Measurements from ENCODE around the gene LRP10. TPM values are rescaled to one million over a fixed set of nuclear protein-coding genes. Genes with fewer than 3 reads are reported as not detected.

The LRP10 gene
- total RNA-seq, 1 experiment from 2014 or later = 42.7 TPM

- TF ChIP-seq, protein P1, sequence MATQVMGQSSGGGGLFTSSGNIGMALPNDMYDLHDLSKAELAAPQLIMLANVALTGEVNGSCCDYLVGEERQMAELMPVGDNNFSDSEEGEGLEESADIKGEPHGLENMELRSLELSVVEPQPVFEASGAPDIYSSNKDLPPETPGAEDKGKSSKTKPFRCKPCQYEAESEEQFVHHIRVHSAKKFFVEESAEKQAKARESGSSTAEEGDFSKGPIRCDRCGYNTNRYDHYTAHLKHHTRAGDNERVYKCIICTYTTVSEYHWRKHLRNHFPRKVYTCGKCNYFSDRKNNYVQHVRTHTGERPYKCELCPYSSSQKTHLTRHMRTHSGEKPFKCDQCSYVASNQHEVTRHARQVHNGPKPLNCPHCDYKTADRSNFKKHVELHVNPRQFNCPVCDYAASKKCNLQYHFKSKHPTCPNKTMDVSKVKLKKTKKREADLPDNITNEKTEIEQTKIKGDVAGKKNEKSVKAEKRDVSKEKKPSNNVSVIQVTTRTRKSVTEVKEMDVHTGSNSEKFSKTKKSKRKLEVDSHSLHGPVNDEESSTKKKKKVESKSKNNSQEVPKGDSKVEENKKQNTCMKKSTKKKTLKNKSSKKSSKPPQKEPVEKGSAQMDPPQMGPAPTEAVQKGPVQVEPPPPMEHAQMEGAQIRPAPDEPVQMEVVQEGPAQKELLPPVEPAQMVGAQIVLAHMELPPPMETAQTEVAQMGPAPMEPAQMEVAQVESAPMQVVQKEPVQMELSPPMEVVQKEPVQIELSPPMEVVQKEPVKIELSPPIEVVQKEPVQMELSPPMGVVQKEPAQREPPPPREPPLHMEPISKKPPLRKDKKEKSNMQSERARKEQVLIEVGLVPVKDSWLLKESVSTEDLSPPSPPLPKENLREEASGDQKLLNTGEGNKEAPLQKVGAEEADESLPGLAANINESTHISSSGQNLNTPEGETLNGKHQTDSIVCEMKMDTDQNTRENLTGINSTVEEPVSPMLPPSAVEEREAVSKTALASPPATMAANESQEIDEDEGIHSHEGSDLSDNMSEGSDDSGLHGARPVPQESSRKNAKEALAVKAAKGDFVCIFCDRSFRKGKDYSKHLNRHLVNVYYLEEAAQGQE (IDR thresholded peaks at IDR 0.05; ENCODE audit: low read depth) = no peak
- TF ChIP-seq POLR2A (IDR thresholded peaks at IDR 0.05; ENCODE audit: borderline replicate concordance, extremely low read depth, insufficient read depth, insufficient read length) (no peak), EZH2phosphoT487 (IDR thresholded peaks at IDR 0.05; ENCODE audit: borderline replicate concordance) (no peak), CEBPB (IDR thresholded peaks at IDR 0.05; ENCODE audit: low read depth) (no peak), SP1 (IDR thresholded peaks at IDR 0.05; ENCODE audit: low read depth) (no peak), EZH2 (IDR thresholded peaks at IDR 0.05) (no peak), FOSL1 (IDR thresholded peaks at IDR 0.05; ENCODE audit: low read depth) (no peak), POLR2AphosphoS5 (IDR thresholded peaks at IDR 0.05; ENCODE audit: low read depth, low read length) (no peak), YY1 (IDR thresholded peaks at IDR 0.05; ENCODE audit: extremely low read depth, insufficient replicate concordance, low read depth, low read length) (no peak), JUND (IDR thresholded peaks at IDR 0.05) (no peak), ELF1 (IDR thresholded peaks at IDR 0.05; ENCODE audit: borderline replicate concordance, low read depth) (no peak), ATF3 (IDR thresholded peaks at IDR 0.05) (no peak), EGR1 (IDR thresholded peaks at IDR 0.05; ENCODE audit: low read depth) (no peak), MAX (IDR thresholded peaks at IDR 0.05) (no peak)
- TF ChIP-seq, protein P2, sequence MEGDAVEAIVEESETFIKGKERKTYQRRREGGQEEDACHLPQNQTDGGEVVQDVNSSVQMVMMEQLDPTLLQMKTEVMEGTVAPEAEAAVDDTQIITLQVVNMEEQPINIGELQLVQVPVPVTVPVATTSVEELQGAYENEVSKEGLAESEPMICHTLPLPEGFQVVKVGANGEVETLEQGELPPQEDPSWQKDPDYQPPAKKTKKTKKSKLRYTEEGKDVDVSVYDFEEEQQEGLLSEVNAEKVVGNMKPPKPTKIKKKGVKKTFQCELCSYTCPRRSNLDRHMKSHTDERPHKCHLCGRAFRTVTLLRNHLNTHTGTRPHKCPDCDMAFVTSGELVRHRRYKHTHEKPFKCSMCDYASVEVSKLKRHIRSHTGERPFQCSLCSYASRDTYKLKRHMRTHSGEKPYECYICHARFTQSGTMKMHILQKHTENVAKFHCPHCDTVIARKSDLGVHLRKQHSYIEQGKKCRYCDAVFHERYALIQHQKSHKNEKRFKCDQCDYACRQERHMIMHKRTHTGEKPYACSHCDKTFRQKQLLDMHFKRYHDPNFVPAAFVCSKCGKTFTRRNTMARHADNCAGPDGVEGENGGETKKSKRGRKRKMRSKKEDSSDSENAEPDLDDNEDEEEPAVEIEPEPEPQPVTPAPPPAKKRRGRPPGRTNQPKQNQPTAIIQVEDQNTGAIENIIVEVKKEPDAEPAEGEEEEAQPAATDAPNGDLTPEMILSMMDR (IDR thresholded peaks at IDR 0.05 in 2 of 3, conservative IDR thresholded peaks at IDR 0.05 in 1 of 3; ENCODE audit: borderline replicate concordance in 1 of 3, insufficient read depth in 1 of 3, low read depth in 2 of 3, low read length in 2 of 3) = no peak
Observed at GRCh38 chr14:22882064-22882463, 10.5 kb downstream of the LRP10 start (continued).
